ENCODE measurements around the gene OR52N4.
"Not testable (repeated sequence)": the region's sequence is repeated elsewhere in the genome, so short reads cannot be mapped to it uniquely, and the experiment has no call there.

Gene OR52N4

GRCh38 chr11:5753943-5754342 is at the start of gene OR52N4:
Gene OR52N4 (plus strand): TSS chr11:5754243. CDS start chr11:5754741, 498 bp downstream.
- H3K36me3 ChIP-seq (ENCODE audit: control insufficient read depth, insufficient read depth, low read length) = no peaks in the 10 kb centered on the region
- H3K4me1 ChIP-seq (ENCODE audit: control insufficient read depth, insufficient read depth, low read length) = no peaks in the 10 kb centered on the region
- no peaks in the 10 kb centered on the region for H3K27me3 ChIP-seq (ENCODE audit: control insufficient read depth, insufficient read depth, low read length)
- no peak within 1 kb of the TSS for H3K4me3 ChIP-seq (ENCODE audit: low read length)
- no peak within 1 kb of the TSS for H3K9ac ChIP-seq (ENCODE audit: low read length)
- H3K9me3 ChIP-seq (ENCODE audit: control insufficient read depth, low read length) = no peaks in the 10 kb centered on the region

- H3K27me3 ChIP-seq (ENCODE audit: control insufficient read depth, insufficient read depth, low read length) = no peaks in the 10 kb centered on the region
- no peak overlapping the region for H3K9ac ChIP-seq (ENCODE audit: low read length)
- no peaks in the 10 kb centered on the region for H3K36me3 ChIP-seq (ENCODE audit: control insufficient read depth, insufficient read depth, low read length)
- no peak overlapping the region for H3K4me3 ChIP-seq (ENCODE audit: low read length)
- H3K4me1 ChIP-seq (ENCODE audit: control insufficient read depth, insufficient read depth, low read length) = no peaks in the 10 kb centered on the region
- no peaks in the 10 kb centered on the region for H3K9me3 ChIP-seq (ENCODE audit: control insufficient read depth, low read length)
These were observed 48.4 kb upstream of the OR52N4 start for GRCh38 chr11:5705688-5706087.

DNA sequence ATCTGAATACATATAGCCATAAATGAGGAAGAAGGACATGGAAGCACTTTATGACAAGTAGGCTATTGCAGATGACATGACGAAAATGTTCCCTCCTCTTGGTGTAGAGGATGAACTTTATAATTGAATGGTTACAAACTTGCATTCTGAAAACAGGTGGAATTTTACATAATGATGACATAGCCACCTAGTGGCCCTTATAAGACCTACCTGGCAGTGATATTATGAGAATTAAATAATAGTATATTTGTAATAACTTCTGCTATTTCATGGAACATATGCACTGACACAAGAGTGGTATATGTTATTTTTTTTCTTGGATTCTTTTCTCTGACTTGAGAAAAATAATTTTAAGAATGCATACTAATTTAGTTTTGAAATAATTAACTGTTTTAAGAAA is 41.5 kb upstream of the OR52N4 start:
- H3K36me3 ChIP-seq (ENCODE audit: control insufficient read depth, insufficient read depth, low read length) = no peaks in the 10 kb centered on the region
- H3K4me1 ChIP-seq (ENCODE audit: control insufficient read depth, insufficient read depth, low read length) = no peaks in the 10 kb centered on the region
- no peaks in the 10 kb centered on the region for H3K9me3 ChIP-seq (ENCODE audit: control insufficient read depth, low read length)
- H3K9ac ChIP-seq (ENCODE audit: low read length) = no peak overlapping the region
- no peak overlapping the region for H3K4me3 ChIP-seq (ENCODE audit: low read length)
- H3K27me3 ChIP-seq (ENCODE audit: control insufficient read depth, insufficient read depth, low read length) = no peaks in the 10 kb centered on the region

- no peaks in the 10 kb centered on the region for H3K27me3 ChIP-seq (ENCODE audit: control insufficient read depth, insufficient read depth, low read length)
- no peaks in the 10 kb centered on the region for H3K4me1 ChIP-seq (ENCODE audit: control insufficient read depth, insufficient read depth, low read length)
- H3K36me3 ChIP-seq (ENCODE audit: control insufficient read depth, insufficient read depth, low read length) = no peaks in the 10 kb centered on the region
- no peak overlapping the region for H3K4me3 ChIP-seq (ENCODE audit: low read length)
- no peak overlapping the region for H3K9ac ChIP-seq (ENCODE audit: low read length)
- H3K9me3 ChIP-seq (ENCODE audit: control insufficient read depth, low read length) = no peaks in the 10 kb centered on the region
These were observed 40.3 kb upstream of the OR52N4 start for GRCh38 chr11:5713695-5714094.

- H3K4me1 ChIP-seq (ENCODE audit: control insufficient read depth, insufficient read depth, low read length); H3K9me3 ChIP-seq (ENCODE audit: control insufficient read depth, low read length); H3K36me3 ChIP-seq (ENCODE audit: control insufficient read depth, insufficient read depth, low read length): not testable (repeated sequence)
These were observed 37.5 kb upstream of the OR52N4 start for GRCh38 chr11:5716518-5716917.

GRCh38 chr11:5719703-5720495 is 34.1 kb upstream of the OR52N4 start:
- H3K36me3 ChIP-seq (ENCODE audit: control insufficient read depth, insufficient read depth, low read length) = no peaks in the 10 kb centered on the region
- no peak overlapping the region for H3K9ac ChIP-seq (ENCODE audit: low read length)
- no peaks in the 10 kb centered on the region for H3K4me1 ChIP-seq (ENCODE audit: control insufficient read depth, insufficient read depth, low read length)
- no peak overlapping the region for H3K4me3 ChIP-seq (ENCODE audit: low read length)
- H3K27me3 ChIP-seq (ENCODE audit: control insufficient read depth, insufficient read depth, low read length) = no peaks in the 10 kb centered on the region
- H3K9me3 ChIP-seq (ENCODE audit: control insufficient read depth, low read length) = no peaks in the 10 kb centered on the region

More at GRCh38 chr11:5716518-5716917, 37.5 kb upstream of the OR52N4 start:
- not testable (repeated sequence) for H3K9ac ChIP-seq (ENCODE audit: low read length); H3K4me3 ChIP-seq (ENCODE audit: low read length); H3K27me3 ChIP-seq (ENCODE audit: control insufficient read depth, insufficient read depth, low read length)

GRCh38 chr11:5722622-5723021 is 31.4 kb upstream of the OR52N4 start:
- Histone ChIP-seq H3K9ac (ENCODE audit: low read length) (no peak overlapping the region), H3K36me3 (ENCODE audit: control insufficient read depth, insufficient read depth, low read length) (no peaks in the 10 kb centered on the region), H3K27me3 (ENCODE audit: control insufficient read depth, insufficient read depth, low read length) (no peaks in the 10 kb centered on the region), H3K9me3 (ENCODE audit: control insufficient read depth, low read length) (no peaks in the 10 kb centered on the region), H3K4me3 (ENCODE audit: low read length) (no peak overlapping the region), H3K4me1 (ENCODE audit: control insufficient read depth, insufficient read depth, low read length) (no peaks in the 10 kb centered on the region)

DNA sequence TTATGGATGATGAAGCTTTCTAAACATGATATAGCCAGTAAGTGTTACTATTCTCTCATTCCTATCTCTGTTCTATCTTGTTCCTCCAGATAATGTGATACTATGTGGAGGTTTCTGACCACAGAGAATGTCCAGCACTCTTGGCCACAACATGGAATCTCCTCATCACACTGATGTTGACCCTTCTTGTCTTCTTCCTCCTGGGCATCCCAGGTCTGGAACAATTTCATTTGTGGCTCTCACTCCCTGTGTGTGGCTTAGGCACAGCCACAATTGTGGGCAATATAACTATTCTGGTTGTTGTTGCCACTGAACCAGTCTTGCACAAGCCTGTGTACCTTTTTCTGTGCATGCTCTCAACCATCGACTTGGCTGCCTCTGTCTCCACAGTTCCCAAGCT is 27.7 kb upstream of the OR52N4 start:
- Histone ChIP-seq H3K36me3 (ENCODE audit: control insufficient read depth, insufficient read depth, low read length) (no peaks in the 10 kb centered on the region), H3K9me3 (ENCODE audit: control insufficient read depth, low read length) (no peaks in the 10 kb centered on the region), H3K9ac (ENCODE audit: low read length) (no peak overlapping the region), H3K4me3 (ENCODE audit: low read length) (no peak overlapping the region), H3K27me3 (ENCODE audit: control insufficient read depth, insufficient read depth, low read length) (no peaks in the 10 kb centered on the region), H3K4me1 (ENCODE audit: control insufficient read depth, insufficient read depth, low read length) (no peaks in the 10 kb centered on the region)

- Histone ChIP-seq H3K27me3 (ENCODE audit: control insufficient read depth, insufficient read depth, low read length) (no peaks in the 10 kb centered on the region), H3K4me3 (ENCODE audit: low read length) (no peak overlapping the region), H3K4me1 (ENCODE audit: control insufficient read depth, insufficient read depth, low read length) (no peaks in the 10 kb centered on the region), H3K9ac (ENCODE audit: low read length) (no peak overlapping the region), H3K9me3 (ENCODE audit: control insufficient read depth, low read length) (no peaks in the 10 kb centered on the region), H3K36me3 (ENCODE audit: control insufficient read depth, insufficient read depth, low read length) (no peaks in the 10 kb centered on the region)
These were observed 26.4 kb upstream of the OR52N4 start for GRCh38 chr11:5727691-5728090.

DNA sequence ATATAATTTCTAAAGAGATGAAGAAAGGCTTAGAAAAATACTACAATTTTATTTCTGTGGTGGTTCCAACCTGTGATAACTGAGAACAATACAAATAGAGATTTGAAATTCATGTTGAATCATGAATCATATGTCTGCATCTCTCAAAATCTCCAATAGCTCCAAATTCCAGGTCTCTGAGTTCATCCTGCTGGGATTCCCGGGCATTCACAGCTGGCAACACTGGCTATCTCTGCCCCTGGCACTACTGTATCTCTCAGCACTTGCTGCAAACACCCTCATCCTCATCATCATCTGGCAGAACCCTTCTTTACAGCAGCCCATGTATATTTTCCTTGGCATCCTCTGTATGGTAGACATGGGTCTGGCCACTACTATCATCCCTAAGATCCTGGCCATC is 17.6 kb upstream of the OR52N4 start, which contains the start of gene OR56B1:
OR56B1 (plus strand) TSS at position 53 of the 400 bp plus-strand sequence; CDS start at position 122, 69 bp downstream.
- Histone ChIP-seq H3K9ac (ENCODE audit: low read length) (no peak within 1 kb of the TSS), H3K36me3 (ENCODE audit: control insufficient read depth, insufficient read depth, low read length) (no peaks in the 10 kb centered on the region), H3K27me3 (ENCODE audit: control insufficient read depth, insufficient read depth, low read length) (no peaks in the 10 kb centered on the region), H3K9me3 (ENCODE audit: control insufficient read depth, low read length) (no peaks in the 10 kb centered on the region), H3K4me3 (ENCODE audit: low read length) (no peak within 1 kb of the TSS), H3K4me1 (ENCODE audit: control insufficient read depth, insufficient read depth, low read length) (no peaks in the 10 kb centered on the region)

DNA sequence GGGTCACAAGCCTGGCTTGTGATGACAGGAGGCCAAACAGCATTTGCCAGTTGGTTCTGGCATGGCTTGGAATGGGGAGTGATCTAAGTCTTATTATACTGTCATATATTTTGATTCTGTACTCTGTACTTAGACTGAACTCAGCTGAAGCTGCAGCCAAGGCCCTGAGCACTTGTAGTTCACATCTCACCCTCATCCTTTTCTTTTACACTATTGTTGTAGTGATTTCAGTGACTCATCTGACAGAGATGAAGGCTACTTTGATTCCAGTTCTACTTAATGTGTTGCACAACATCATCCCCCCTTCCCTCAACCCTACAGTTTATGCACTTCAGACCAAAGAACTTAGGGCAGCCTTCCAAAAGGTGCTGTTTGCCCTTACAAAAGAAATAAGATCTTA is 17.0 kb upstream of the OR52N4 start:
- H3K4me1 ChIP-seq (ENCODE audit: control insufficient read depth, insufficient read depth, low read length) = no peaks in the 10 kb centered on the region
- no peaks in the 10 kb centered on the region for H3K36me3 ChIP-seq (ENCODE audit: control insufficient read depth, insufficient read depth, low read length)
- H3K9ac ChIP-seq (ENCODE audit: low read length) = no peak overlapping the region
- H3K27me3 ChIP-seq (ENCODE audit: control insufficient read depth, insufficient read depth, low read length) = no peaks in the 10 kb centered on the region
- H3K9me3 ChIP-seq (ENCODE audit: control insufficient read depth, low read length) = no peaks in the 10 kb centered on the region
- no peak overlapping the region for H3K4me3 ChIP-seq (ENCODE audit: low read length)

GRCh38 chr11:5737670-5738392 is 16.2 kb upstream of the OR52N4 start:
- no peaks in the 10 kb centered on the region for H3K4me1 ChIP-seq (ENCODE audit: control insufficient read depth, insufficient read depth, low read length)
- H3K9ac ChIP-seq (ENCODE audit: low read length) = no peak overlapping the region
- no peak overlapping the region for H3K4me3 ChIP-seq (ENCODE audit: low read length)
- H3K9me3 ChIP-seq (ENCODE audit: control insufficient read depth, low read length) = no peaks in the 10 kb centered on the region
- H3K36me3 ChIP-seq (ENCODE audit: control insufficient read depth, insufficient read depth, low read length) = no peaks in the 10 kb centered on the region
- H3K27me3 ChIP-seq (ENCODE audit: control insufficient read depth, insufficient read depth, low read length) = no peaks in the 10 kb centered on the region

Data from mucosa of stomach (tissue), 1 donor.